Esophagus mucosa (tissue), 1 donor: ENCODE measurements around the gene PLOD3. TPM values are rescaled to one million over a fixed set of nuclear protein-coding genes. Genes with fewer than 3 reads are reported as not detected.

ENCODE experiments used
- ATAC-seq: fragments of 200-7000 bp; cut with Tn5 transposase; one replicate; pipeline ENCODE4 v1.9.1; 2020
- total RNA-seq: library from RNA; stranded (reverse); gene quantifications from one replicate; pipeline ENCODE4 v1.2.4, GENCODE V29; 2023
- donor health status: DM: yes; HTN: yes; CAD: no.

The PLOD3 gene
- total RNA-seq, 1 donor from 2014 or later: 10.6 TPM

GRCh38 chr7:101239191-101239950, 22.0 kb upstream of the PLOD3 start:
- ATAC-seq: peak; percentile 1

- no peak for ATAC-seq
Observed at GRCh38 chr7:101238226-101239182, 21.1 kb upstream of the PLOD3 start.

- no peak for ATAC-seq
Observed at GRCh38 chr7:101237206-101238067, 20.1 kb upstream of the PLOD3 start, which contains the start of gene CLDN15. CLDN15 (minus strand) TSS chr7:101237802; CDS start chr7:101237581, 221 bp downstream.

- ATAC-seq: no peak
Observed at GRCh38 chr7:101236292-101236835, 19.0 kb upstream of the PLOD3 start.

GRCh38 chr7:101235522-101235921, 18.1 kb upstream of the PLOD3 start:
- no peak for ATAC-seq

- no peak for ATAC-seq
Observed at GRCh38 chr7:101235050-101235449, 17.7 kb upstream of the PLOD3 start.

- no peak for ATAC-seq
Observed at GRCh38 chr7:101234636-101235035, 17.3 kb upstream of the PLOD3 start.

GRCh38 chr7:101233907-101234547, 16.6 kb upstream of the PLOD3 start:
- no peak for ATAC-seq

- ATAC-seq: peak; percentile 95
Observed at GRCh38 chr7:101232141-101232850, 14.9 kb upstream of the PLOD3 start.

GRCh38 chr7:101231644-101232043, 14.3 kb upstream of the PLOD3 start:
- ATAC-seq: no peak

GRCh38 chr7:101226721-101227120, 9.3 kb upstream of the PLOD3 start:
- ATAC-seq: no peak

- ATAC-seq: no peak
Observed at GRCh38 chr7:101225650-101226049, 8.3 kb upstream of the PLOD3 start.

GRCh38 chr7:101223528-101223927, 6.1 kb upstream of the PLOD3 start:
- ATAC-seq: peak; percentile 17

GRCh38 chr7:101222275-101222830, 5.0 kb upstream of the PLOD3 start:
- no peak for ATAC-seq

- ATAC-seq: no peak
Observed at GRCh38 chr7:101220295-101220694, 2.9 kb upstream of the PLOD3 start.

GRCh38 chr7:101218236-101219125, 1.1 kb upstream of the PLOD3 start:
- no peak for ATAC-seq

- ATAC-seq: peak; percentile 7
Observed at GRCh38 chr7:101216860-101217387, 457 bp downstream of the PLOD3 start.

GRCh38 chr7:101216001-101216859, 1.2 kb downstream of the PLOD3 start:
- no peak for ATAC-seq
